GM21825 (cell line): Measurements from ENCODE around the gene LARP1.
A peak's percentile ranks its signal among the peaks of the same experiment; 100 is the strongest.
"Not testable (repeated sequence)": the region's sequence is repeated elsewhere in the genome, so short reads cannot be mapped to it uniquely, and the experiment has no call there.

Experiments used
- ATAC-seq: cut with Tn5 transposase; IDR thresholded peaks from one replicate; pipeline ENCODE4 v1.9.1; 2021; ENCODE audit warnings: mild to moderate bottlenecking, moderate library complexity; ENCODE audit not compliant: unreplicated experiment

The LARP1 gene

DNA sequence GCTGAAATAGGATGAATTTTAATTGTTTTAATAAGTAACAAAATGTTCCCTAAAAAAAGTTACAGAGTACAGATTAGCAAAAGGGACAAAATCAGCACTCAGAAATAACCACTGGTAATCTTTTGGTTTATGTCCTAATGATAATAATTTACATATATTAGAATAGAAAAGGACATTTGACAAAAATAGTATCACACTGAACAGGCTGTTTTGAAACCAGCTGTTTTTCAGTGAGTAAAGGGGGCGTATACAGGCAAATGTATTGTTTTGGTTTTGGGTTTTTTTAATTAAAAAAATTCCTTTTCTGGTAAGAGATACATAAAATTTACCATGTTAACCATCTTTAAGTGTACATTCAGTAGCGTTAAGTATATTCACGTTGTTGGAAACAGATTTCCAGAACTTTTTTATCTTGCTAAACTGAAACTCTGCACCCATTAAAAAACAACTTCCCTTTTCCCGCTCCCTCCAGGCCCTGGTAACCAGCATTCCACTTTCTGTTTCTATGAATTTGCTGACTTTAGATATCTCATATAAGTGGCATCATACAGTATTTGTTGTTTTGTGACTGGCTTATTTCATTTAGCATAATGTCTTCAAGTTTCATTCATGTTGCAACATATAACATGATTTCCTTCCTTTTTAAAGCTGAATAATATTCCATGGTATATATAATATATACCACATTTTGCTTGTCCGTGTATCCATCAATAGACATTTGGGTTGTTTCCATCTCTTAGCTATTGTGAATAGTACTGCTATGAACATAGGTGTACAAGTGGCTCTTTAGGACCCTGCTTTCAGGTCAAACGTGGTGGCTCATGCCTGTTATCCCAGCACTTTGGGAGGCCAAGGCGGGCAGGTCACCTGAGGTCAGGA, 20.6 kb upstream of the LARP1 start:
- ATAC-seq = no peak

DNA sequence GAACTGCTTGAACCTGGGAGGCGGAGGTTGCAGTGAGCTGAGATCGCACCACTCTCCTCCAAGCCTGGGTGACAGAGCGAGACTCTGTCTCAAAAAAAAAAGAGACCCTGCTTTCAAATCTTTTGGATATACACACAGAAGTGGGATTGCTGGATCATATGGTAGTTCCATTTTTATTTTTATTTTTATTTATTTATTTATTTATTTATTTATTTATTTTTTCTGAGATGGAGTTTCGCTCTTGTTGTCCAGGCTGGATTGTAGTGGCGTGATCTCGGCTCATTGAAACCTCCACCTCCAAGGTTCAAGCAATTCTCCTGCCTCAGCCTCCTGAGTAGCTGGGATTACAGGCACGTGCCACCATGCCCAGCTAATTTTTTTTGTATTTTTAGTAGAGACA, 19.8 kb upstream of the LARP1 start:
- not testable (repeated sequence) for ATAC-seq

DNA sequence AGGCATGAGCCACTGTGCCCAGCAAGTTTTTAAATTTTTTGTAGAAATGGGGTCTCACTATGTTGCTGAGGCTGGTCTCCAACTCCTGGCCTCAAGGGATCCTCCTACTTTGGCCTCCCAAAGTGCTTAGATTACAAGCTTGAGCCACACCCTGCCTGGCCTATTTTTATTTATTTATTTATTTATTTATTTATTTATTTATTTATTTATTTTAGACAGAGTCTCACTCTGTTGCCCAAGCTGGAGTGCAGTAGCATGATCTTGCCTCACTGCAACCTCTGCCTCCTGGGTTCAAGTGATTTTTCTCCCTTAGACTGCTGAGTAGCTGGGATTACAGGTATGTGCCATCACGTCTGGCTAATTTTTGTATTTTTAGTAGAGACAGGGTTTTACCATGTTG, 18.8 kb upstream of the LARP1 start:
- ATAC-seq = not testable (repeated sequence)

DNA sequence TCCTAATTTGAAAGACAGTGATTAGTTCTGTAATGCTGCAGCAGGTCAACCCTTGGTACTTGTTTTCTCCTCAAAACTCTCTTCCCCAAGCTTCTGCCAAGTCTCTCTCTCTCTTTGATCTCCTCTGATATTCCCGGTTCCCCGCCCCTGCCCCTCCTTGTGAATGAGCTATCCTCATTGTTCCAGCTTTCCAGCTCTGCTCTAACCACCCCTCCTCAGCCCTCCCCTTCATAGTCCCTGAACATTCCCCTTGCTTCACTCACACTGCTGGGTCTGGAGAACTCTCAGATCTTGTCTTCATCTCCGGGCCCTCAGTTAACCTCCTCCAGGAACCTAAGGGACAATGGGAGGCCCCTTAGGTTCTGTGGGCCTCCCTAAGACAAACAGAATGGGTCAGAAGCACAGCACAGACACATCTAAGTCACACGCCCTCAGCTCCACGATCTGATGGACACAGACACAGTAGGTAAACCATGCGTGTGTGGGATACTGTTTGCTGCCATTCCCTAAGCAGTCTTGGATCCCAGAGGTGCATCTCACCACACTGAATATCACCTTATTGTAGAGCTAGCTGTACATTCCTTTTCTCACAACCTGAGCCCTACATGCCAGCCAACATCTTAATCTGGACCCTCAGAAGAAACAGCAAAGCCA, 17.4 kb upstream of the LARP1 start:
- no peak for ATAC-seq

DNA sequence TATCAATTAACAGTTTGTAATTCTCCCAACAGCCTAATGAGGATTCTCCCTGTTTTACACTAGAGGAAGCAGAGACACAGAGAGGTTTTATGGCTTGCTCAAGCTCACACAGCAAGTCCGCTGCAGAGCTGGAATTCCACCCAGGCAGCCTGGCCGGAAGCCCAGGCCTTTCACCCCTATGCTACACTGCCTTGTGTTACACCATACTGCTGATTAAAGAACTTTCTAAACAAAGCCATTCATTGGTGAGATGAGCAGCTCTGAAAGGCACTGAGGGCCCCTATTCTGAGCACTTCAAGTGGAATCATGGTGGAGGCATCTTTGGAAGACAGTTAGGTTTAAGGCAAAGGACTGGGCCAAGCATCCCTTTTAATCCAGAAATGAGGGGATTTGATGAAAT, 14.7 kb upstream of the LARP1 start:
- ATAC-seq = no peak

DNA sequence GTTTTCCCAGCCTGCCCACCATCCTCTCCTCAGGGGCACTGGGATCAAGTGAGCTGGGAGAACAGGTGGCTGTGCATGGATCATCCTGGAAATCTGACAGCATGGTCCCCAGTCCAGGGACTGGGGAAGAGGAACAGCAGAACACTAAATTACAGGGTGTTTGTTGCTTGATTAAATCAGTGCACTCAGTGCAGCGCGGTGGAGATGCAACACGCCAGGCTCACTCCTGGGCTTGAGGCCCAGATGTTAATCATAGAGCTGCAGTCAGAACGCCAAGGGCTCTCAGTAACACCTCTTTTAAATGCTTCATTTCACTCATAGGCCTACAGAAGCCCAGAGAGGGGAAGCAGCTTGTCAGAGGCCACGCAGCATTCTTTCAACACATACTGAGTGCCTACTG, 14.2 kb upstream of the LARP1 start:
- no peak for ATAC-seq

DNA sequence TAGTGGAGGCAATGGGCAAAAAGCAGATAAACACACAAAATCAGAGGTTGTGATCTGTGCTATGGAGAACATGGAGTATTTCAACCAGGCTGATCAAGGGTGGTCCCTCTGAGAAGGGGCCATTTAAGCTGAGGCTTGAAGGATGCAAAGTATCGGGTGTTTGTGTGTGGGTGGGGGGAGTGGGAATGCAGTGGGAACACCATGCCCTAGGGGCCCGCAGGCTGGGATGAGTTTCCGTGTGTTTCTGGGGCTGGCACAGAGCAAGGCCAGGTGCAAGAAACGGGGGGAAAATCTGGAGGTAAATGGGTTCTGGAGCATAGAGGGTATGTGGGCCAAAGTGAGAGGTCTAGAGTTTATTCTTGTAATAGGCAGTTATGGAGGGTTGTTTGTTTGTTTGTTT, 13.8 kb upstream of the LARP1 start:
- no peak for ATAC-seq

DNA sequence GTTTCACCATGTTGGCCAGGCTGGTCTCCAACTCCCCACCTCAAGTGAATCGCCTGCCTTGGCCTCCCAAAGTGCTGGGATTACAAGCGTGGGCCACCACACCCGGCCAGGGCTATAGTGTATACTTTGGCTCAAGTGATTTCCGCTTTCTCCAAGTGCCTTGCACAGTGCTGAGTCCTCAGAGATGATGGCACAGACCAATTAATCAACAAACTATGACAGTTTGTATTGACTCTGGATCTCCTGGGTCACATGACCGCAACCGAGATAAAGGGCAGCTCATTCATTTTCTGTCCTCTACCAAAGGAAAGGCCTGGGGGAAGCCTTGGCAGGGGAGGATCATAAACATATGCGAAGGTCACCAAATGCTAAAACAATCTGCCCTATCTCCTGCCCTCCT, 11.4 kb upstream of the LARP1 start:
- ATAC-seq = no peak

DNA sequence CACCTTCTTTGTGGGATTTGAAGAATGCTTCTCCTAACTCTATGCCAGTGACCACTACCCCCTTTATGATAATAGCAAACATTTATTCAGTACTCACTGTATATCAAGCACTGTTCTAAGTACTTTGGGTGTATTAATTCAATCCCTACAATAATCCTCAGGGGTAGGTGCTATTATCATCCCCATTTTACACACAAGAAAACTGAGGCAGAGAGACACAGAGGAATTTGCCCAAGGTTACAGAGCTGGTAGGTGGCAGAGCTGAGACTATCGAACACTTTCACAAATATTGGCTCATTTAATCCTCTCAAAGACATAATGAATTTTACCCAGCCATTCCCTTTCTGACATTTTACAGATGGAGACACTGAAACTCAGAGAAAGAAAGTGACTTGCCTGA, 9.8 kb upstream of the LARP1 start:
- no peak for ATAC-seq

DNA sequence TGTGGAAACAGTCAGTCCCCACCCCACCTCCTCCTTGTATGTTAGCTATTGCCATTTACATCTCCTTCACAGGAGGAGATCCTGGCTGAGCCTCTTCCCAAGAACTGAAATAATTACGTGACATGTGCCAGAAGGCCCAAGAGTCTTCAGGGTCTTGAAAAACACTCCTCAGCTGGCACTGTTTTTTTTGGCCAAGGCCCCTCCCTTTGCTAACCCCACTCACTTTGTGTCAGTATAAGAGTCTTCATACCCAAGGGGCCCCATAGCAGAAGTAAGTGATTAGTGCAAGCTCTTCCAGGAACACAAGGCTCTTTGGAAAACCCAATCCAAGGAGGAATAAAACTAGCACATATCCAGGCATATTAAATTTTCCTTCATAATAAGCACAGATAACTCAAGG, 5.7 kb upstream of the LARP1 start:
- ATAC-seq = no peak

DNA sequence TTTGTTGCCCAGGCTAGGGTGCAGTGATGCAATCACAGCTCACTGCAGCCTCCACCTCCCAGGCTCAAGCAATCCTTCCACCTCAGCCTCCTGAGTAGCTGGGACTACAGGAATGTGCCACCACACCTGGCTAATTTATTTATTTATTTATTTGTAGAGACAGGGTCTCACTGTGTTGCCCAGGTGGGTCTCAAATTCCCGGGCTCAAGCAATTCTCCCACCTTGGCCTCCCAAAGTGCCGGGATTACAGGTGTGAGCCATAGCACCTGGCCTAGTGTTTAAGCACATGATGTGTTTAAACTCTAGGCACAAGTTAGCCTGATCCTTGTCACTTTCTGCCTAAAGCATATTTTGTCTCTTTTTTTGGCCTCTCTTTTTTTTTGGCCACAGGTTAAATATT, 4.5 kb upstream of the LARP1 start:
- ATAC-seq = not testable (repeated sequence)

DNA sequence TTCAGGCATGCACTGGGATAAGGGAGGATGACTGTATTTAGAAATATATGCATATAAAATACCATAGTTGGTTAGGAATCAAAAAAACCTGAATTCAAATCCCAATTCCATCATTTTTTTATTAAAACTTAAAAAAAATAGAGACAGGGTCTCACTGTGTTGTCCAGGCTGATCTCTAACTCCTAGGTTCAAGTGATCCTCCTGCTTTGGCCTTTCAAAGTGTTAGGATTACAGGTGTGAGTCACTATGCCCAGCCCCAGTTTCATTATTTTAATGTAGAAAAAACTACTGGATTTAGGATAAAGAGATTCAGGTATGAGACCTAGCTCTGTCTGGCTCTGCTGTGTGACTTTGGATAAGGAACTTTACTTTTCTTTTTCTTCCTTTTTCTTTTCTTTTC, 3.3 kb upstream of the LARP1 start:
- no peak for ATAC-seq

DNA sequence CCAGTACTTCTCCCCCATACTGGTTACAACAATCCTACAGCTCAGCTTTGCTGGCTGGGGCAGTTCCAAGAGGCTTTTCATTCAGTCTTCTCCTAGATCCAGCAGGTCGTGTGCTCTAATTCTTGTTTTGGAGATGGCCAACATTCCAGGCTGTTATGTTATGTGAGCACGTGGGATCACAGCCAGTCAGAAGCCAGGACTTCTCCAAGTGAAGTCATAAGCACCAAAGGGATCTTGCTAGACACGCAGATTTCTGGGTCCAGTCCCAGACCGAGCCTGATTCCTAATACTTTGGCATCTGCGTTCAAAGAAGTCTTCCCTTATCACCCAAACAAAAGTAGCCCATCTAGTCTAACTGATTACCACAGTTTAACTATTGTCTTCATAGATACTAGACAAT, 1.4 kb upstream of the LARP1 start:
- ATAC-seq = no peak

DNA sequence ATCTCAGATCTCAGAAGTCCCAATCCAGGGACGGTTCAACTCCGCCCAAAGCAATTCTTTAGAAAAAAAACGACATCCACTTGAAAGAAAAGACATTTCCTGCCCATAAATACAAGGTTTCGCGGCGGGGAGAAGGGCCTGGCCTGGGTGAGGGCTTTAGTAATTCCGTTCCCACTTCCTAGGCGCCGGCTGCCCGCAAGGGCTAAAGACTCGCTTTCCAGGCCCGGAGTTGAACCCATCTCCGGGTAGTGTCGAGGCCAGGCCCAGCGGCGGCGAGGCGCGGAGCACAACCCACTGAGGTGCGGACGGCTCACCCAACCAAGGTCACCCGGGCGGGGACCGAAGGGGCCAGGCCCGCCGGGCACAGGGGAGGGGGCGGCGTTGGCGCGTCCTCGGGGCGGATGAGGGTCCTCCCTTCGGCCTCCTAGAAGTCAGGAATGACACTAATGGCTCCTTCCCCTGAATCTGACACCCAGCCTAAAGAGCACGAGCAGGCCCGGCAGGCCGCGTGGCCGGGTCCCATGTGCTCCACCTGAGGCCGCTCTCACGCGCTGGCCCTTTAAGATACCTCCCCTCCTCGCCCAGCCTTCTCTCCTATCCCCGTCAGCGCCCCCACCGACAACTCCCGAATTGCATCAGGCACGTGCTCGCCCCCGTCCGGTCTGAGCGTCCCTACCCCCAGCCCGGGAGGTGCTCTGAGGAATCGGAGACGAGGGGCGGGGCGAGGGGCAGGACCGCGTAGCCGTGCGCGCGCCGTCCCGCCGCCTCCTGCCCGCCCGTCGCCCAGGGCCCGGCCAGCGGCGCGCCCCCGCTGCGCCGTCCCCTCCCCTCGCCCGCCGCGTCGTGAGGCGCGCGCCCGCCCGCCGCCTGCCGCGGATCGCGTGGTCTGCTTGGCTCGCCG, 467 bp upstream of the LARP1 start:
- ATAC-seq = peak; percentile 84

DNA sequence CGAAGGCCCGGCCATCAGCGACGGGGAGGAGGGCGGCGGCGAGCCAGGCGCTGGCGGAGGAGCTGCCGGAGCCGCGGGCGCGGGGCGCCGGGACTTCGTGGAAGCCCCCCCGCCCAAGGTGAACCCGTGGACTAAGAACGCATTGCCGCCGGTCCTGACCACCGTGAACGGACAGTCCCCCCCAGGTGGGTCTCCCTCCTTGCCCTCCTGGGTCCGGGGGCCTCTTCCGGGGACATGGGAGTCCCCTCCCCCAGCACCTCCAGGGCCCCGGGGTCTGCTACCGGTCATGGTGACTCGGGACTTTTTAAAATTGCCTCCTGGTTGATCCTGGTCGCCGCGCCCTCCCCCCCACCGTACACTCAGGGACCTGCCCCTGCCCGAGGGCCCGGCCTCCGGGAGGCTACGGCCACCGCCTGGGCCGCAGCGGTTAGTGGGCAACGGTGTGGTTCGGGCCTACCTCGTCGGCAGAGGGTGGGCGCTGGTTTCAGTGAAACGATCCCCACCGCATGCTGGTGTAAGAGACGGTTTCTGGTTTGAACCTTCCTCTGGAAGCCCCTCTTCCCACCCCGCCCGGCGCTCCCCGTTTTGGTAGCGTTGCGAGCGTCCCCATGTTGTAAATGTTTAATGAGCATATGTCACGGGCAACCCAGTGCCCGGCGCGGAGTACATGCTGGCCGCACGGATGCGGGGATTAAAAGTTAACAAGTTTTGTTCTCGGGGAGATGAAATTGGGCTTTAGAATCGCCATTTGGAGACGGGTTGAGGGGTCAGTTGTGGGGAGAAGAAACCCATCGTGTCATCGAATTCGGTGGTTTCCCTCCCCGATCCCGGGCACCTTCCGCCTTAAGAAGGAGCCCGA, 1.1 kb downstream of the LARP1 start:
- ATAC-seq = no peak

DNA sequence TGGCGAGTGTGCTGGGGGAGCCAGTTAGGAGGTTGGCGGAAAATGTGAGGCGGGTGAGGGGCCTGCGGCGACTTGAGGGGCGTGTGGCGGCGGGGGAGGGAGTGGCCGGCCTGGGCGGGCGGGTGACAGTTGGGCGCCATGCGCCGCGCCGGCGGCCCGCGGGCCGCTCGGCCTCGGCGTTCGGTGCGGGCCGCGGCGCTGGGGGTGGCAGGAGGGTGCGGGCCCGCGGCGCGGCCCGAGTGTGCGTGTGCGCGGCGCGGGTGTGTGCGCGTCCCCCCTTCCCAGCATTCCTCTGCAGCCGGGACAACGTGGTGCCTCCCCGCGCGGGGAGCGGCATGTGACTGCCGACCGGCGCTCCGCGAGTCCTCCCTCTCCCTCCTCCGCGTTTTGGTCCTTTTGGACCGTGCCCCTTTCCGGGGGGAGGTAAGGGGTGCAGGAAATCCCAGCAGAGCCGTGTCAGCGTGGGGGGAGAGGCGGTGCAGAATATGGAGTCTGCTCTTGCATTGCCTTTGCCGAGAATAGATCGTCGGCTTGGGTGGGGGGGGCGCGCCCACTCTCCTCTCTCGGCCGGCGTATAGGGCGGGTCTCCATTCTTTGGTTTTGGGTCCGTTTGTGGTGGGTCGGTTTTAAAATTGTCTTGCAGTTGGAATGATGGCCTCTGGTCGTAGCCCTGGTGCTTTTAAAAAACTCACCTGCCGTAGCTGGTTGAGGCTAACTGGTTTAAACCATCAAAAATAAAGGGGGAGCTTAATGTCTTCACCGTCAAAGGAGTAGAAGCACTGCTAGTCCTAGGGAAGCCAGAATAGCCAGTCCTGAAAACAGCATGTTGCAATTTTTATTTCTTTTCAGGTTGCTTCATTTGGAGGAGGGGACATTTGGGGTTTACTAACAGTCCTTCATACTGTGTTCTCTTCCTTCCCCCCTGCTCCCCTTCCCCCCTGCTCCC, 2.0 kb downstream of the LARP1 start:
- no peak for ATAC-seq

DNA sequence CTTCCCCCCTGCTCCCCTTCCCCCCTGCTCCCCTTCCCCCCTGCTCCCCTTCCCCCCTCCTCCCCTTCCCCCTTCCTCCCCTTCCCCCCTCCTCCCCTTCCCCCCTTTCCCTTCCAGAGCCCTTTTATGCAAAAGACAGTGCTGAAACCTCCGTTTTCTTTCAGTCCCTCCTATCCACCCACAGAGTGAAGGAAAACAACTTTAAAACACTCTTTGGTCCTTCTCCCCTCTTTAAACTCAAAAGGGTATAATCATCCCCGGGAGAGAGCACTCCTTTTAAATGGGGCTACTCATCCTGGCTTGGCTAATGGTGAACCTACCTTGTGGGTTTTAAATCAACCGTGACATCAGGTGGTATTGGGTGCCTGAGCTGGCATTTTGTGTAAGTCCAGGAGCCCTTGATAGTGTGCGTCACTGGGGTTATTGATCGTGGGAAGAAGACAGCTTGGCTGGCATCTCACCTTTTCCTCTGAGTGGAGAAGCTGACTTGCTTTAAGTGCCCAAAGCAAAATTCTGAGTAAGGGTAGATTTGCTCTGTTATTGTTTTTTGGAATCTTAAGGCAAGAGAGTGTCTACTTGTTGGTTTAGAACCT, 2.7 kb downstream of the LARP1 start:
- ATAC-seq = no peak

DNA sequence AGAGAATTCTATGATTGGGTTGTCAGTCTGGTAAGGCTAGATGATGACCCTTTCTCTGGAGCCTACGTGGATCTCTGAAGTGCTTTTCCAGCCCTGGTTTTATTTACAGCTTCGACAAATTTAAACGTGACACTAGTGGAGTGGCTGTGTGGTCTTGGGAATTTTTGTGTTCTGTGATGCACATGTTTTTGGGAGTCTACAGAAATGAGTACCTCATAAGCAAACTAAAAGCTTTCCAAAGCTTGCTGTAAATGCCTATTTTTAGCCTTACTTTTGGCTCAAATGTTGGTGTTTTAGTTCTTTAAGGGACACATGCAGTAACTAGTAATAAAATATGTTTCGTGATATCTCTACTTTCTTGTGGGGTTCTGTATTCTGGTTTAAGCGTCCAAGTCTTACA, 3.3 kb downstream of the LARP1 start:
- ATAC-seq = no peak

DNA sequence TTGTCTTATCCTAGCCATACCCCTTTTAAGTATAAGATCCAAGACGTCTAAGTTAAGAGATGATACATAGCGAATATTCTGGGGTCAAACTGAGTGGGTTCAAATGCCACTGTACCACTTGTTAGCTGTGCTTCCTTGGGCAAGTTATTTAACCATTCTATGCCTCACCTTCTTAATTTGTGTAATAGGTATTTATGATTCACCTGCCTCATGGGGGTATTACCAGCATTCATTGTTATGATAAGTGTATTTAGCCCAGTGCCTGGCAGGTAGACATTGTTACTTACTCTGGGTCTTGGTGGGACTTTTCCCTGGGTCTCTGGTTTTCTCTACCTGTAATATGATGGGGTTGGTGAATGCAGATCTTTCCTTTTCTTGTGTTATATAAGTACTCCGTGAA, 3.8 kb downstream of the LARP1 start:
- no peak for ATAC-seq
